Immature natural killer cell (primary cell): ENCODE results near the gene ZFP30. TPM values are rescaled to one million over a fixed set of nuclear protein-coding genes. Genes with fewer than 3 reads are reported as not detected.

Source experiments
- DNase-seq, 3 donors: peaks; one replicate each; pipeline ENCODE4 v3.0.0; 2022; ENCODE audit warnings: mixed read lengths in 1 of 3
- H3K27ac Mint-ChIP-seq, 6 donors: one replicate each; pipeline ENCODE4 v1.8.0; 2020; ENCODE audit warnings: mixed read lengths in 6 of 6, mild to moderate bottlenecking in 5 of 6, inconsistent platforms in 4 of 6, moderate library complexity in 3 of 6
- H3K27me3 Mint-ChIP-seq, 3 donors: one replicate each; pipeline ENCODE4 v1.8.0; 2020 to 2021; ENCODE audit warnings: low read depth in 3 of 3, mild to moderate bottlenecking in 3 of 3, mixed read lengths in 3 of 3, moderate library complexity in 3 of 3, inconsistent platforms in 1 of 3
- H3K36me3 Mint-ChIP-seq, 3 donors: one replicate each; pipeline ENCODE4 v1.8.0; 2020; ENCODE audit warnings: mixed read lengths in 3 of 3, inconsistent platforms in 2 of 3, mild to moderate bottlenecking in 2 of 3
- H3K4me1 Mint-ChIP-seq, 2 donors: one replicate each; pipeline ENCODE4 v1.8.0; 2020; ENCODE audit warnings: inconsistent platforms in 2 of 2, mild to moderate bottlenecking in 2 of 2, mixed read lengths in 2 of 2, moderate library complexity in 1 of 2
- H3K4me3 Mint-ChIP-seq, 5 donors: one replicate each; pipeline ENCODE4 v1.8.0; 2020; ENCODE audit warnings: mild to moderate bottlenecking in 5 of 5, mixed read lengths in 5 of 5, inconsistent platforms in 3 of 5, moderate library complexity in 3 of 5
- H3K9me3 Mint-ChIP-seq, 6 donors: one replicate each; pipeline ENCODE4 v1.8.0; 2020; ENCODE audit warnings: mild to moderate bottlenecking in 6 of 6, mixed read lengths in 6 of 6, inconsistent platforms in 4 of 6, moderate library complexity in 3 of 6
- polyA plus RNA-seq, 3 donors: library from polyadenylated mRNA; unstranded; fragments of 300-500 nt; fragmentation: Illumina TruSeq; gene quantifications; one replicate each; pipeline ENCODE4 v1.2.3, GENCODE V29; 2021

ZFP30 gene
- polyA plus RNA-seq, 3 donors from 2014 or later: 0.95 to 3.7 (median 1.6) TPM

DNA sequence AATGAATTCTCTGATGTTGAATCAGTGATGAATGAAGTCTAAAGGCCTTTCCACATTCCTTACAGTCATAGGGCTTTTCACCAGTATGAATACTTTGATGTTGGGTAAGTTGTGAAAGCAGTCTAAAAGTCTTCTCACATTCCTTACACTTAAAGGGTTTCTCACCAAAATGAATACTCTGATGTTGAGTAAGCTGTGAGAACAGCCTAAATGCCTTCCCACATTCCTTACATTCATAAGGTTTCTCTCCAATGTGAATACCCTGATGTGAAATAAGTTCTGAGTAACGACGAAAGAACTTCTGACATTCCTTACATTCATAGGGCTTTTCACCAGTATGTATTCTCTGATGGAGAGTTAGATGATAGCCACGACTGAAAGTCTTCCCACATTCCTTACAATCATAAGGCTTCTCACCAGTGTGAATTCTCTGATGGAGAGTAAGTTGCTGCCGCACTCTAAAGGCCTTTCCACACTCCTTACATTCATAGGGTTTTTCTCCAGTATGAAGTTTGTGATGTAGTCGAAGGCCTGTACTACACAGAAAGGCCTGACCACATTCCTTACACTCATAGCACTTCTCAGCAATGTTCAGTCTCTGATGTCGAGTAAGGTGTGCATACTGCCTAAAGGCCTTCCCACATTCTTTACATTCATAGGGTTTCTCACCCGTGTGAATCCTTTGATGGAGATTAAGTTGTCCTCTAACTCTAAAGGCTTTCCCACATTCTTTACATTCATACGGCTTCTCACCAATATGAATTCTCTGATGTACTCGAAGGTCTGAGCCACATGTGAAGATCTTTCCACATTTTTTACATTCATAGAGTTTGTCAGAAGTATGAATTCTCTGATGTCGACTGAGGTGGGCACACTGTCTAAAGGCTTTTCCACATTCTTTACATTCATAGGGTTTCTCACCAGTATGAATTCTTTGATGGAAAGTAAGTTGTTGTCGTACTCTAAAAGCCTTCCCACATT, 19.9 kb downstream of the ZFP30 start:
- Mint-ChIP-seq H3K36me3 (peaks cover 52 to 54% (median 54%) of the 10 kb centered on the region in 3 donors), H3K4me1 (no peaks in the 10 kb centered on the region), H3K9me3 (peaks cover 44 to 89% (median 78%) of the 10 kb centered on the region in 6 donors), H3K27me3 (no peaks in the 10 kb centered on the region), H3K4me3 (no peak overlapping the region), H3K27ac (no peak overlapping the region)
- no peak for DNase-seq

- Mint-ChIP-seq H3K4me1 (peaks cover 32 to 41% of the 10 kb centered on the region in 2 donors), H3K9me3 (peaks cover 0 to 2% (median under 1%) of the 10 kb centered on the region in 6 donors), H3K27ac (peak overlapping the region; percentile 95 to 99 (median 98)), H3K27me3 (peaks cover 13 to 20% (median 16%) of the 10 kb centered on the region in 3 donors), H3K4me3 (peak overlapping the region; percentile 92 to 97 (median 95)), H3K36me3 (peaks cover 9 to 17% (median 15%) of the 10 kb centered on the region in 3 donors)
- peak; percentile 88 to 90 (median 89) for DNase-seq
Observed at GRCh38 chr19:37594982-37595382, 60.3 kb downstream of the ZFP30 start.

DNA sequence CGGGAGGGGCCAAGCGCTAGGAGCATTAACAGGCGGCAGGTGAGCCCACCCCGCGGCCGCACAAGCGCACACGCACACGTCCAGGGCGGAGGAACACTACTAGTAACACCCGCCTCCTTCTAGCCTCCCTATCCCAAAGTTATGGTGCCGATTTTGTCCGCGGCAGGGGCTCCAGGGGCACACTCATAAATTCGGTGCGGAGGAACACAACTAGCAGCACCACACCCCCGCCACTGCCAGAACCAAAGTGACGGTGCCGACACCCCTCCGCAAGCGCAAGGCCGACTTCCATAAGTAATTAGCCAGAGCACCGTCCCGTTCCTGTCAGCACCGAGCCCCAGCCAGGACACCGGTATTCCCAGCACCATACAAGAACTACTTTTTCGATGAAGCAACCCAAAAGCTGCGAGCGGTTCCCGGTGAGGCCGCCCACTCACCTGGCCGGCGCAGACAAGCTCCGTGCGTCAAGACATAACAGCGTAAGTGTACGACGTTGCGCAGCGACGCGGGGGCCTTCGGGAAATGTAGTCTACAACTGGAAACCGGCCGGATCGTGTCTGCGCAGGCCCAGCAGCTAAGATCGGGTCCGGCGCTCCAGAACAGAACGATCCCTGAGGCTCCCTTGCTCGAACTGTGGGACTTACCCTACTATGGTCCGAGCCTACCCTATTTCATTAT, 60.8 kb downstream of the ZFP30 start, which contains the start of the genes ZNF540 and ZNF571:
Gene ZNF540 (plus strand): TSS at position 573 of the 678 bp plus-strand sequence. CDS start 3,572 bp downstream, outside the sequence.
Gene ZNF571 (minus strand): TSS at position 489 of the 678 bp plus-strand sequence. CDS start 8,116 bp downstream, outside the sequence.
- peak; percentile 84 to 86 (median 85) for DNase-seq
- Mint-ChIP-seq H3K4me3 (peak within 1 kb of the TSS; percentile 92 to 97 (median 95)), H3K36me3 (peaks cover 5 to 14% (median 10%) of the 10 kb centered on the region in 3 donors), H3K27ac (peak within 1 kb of the TSS; percentile 95 to 99 (median 98)), H3K27me3 (peaks cover 13 to 20% (median 16%) of the 10 kb centered on the region in 3 donors), H3K9me3 (peaks cover 0 to 4% (median under 1%) of the 10 kb centered on the region in 6 donors), H3K4me1 (peaks cover 32 to 41% of the 10 kb centered on the region in 2 donors)

DNA sequence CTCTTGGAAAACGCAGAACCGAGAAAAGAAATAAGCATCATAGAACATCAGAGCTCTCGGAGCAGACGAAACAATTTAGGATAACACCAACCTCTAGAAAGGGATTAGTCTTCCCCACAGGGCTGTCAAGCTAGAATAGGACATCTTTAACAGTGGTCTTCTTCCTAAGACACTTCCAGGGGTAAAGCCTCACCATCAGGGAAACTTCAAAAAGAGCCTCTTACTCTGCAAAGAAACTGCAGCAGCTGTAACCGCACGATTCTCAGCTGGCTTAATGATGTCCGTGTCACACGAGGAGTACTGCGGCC, 61.3 kb downstream of the ZFP30 start:
- Mint-ChIP-seq H3K27me3 (peaks cover 13 to 20% (median 16%) of the 10 kb centered on the region in 3 donors), H3K4me1 (peaks cover 32 to 41% of the 10 kb centered on the region in 2 donors), H3K36me3 (peaks cover 3 to 13% (median 9%) of the 10 kb centered on the region in 3 donors), H3K9me3 (peaks cover 0 to 4% (median under 1%) of the 10 kb centered on the region in 6 donors), H3K4me3 (peak overlapping the region; percentile 92 to 97 (median 95)), H3K27ac (peak overlapping the region; percentile 95 to 99 (median 98))
- no peak for DNase-seq

- H3K27ac Mint-ChIP-seq: no peak overlapping the region
- H3K4me1 Mint-ChIP-seq: peaks cover 0 to 4% of the 10 kb centered on the region in 2 donors
- H3K4me3 Mint-ChIP-seq: no peak overlapping the region
- peaks cover 30 to 48% (median 40%) of the 10 kb centered on the region in 6 donors for H3K9me3 Mint-ChIP-seq
- DNase-seq: no peak
- H3K27me3 Mint-ChIP-seq: peaks cover 0 to 5% (median 0%) of the 10 kb centered on the region in 3 donors
- H3K36me3 Mint-ChIP-seq: peaks cover 32 to 62% (median 39%) of the 10 kb centered on the region in 3 donors
Observed at GRCh38 chr19:37583340-37583739, 71.9 kb downstream of the ZFP30 start.

DNA sequence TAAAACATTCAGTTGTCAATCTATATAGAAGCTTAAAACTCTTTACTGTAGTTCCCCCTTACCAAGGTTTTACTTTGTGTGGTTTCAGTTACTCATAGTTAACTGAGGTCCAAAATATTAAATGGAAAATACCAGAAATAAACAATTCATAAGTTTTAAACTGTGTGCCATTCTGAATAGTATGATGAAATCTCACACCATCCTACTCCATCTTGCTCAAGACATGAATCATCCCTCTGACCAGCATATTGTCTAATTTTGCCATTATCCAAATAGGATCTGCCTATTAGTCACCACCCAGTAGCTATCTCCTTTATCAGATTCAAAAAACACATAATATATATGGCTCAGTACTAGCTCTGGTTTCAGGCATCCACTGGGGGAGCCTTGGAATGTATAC, 83.1 kb downstream of the ZFP30 start:
- Mint-ChIP-seq H3K36me3 (peaks cover 63 to 69% (median 66%) of the 10 kb centered on the region in 3 donors), H3K4me3 (no peak overlapping the region), H3K27ac (no peak overlapping the region), H3K9me3 (peaks cover 0 to 71% (median 38%) of the 10 kb centered on the region in 6 donors), H3K4me1 (no peaks in the 10 kb centered on the region), H3K27me3 (peaks cover 0 to 3% (median 0%) of the 10 kb centered on the region in 3 donors)
- DNase-seq: no peak

GRCh38 chr19:37565370-37565669, 89.9 kb downstream of the ZFP30 start:
- peaks cover 0 to 4% (median 0%) of the 10 kb centered on the region in 3 donors for H3K27me3 Mint-ChIP-seq
- H3K36me3 Mint-ChIP-seq: peaks cover 65 to 71% (median 69%) of the 10 kb centered on the region in 3 donors
- no peak overlapping the region for H3K27ac Mint-ChIP-seq
- H3K9me3 Mint-ChIP-seq: peaks cover 32 to 97% (median 92%) of the 10 kb centered on the region in 6 donors
- no peaks in the 10 kb centered on the region for H3K4me1 Mint-ChIP-seq
- no peak for DNase-seq
- H3K4me3 Mint-ChIP-seq: no peak overlapping the region

- Mint-ChIP-seq H3K36me3 (peaks cover 60 to 66% (median 64%) of the 10 kb centered on the region in 3 donors), H3K4me1 (no peaks in the 10 kb centered on the region), H3K9me3 (peaks cover 34 to 94% (median 90%) of the 10 kb centered on the region in 6 donors), H3K4me3 (no peak overlapping the region), H3K27ac (no peak overlapping the region), H3K27me3 (peaks cover 0 to 2% (median 0%) of the 10 kb centered on the region in 3 donors)
- DNase-seq: no peak
Observed at GRCh38 chr19:37564624-37565369, 90.5 kb downstream of the ZFP30 start.

Other genes starting within 250 kb of the ZFP30 start
- gene ZNF569, start 188.0 kb downstream of the ZFP30 start, polyA plus RNA-seq: 1 to 10 TPM; 4.4 to 8.6 (median 5.0) TPM
- 10 to 100 TPM in 1 of 3 donors, 1 to 10 TPM in 2; 3.7 to 10.4 (median 4.1) TPM for gene ZNF570, start 186.1 kb downstream of the ZFP30 start, polyA plus RNA-seq
- gene ZNF793, start 148.5 kb downstream of the ZFP30 start, polyA plus RNA-seq: 1 to 10 TPM in 2 of 3 donors, under 1 TPM in 1; 0.13 to 3.0 (median 2.1) TPM
- 1 to 10 TPM; 4.1 to 6.2 (median 4.5) TPM for gene ZNF571, start 60.7 kb downstream of the ZFP30 start, polyA plus RNA-seq
- gene ZNF540, start 60.6 kb downstream of the ZFP30 start, polyA plus RNA-seq: 1 to 10 TPM; 2.4 to 5.8 (median 2.7) TPM
- gene ZNF607, start 64.3 kb upstream of the ZFP30 start, polyA plus RNA-seq: 1 to 10 TPM; 1.5 to 6.7 (median 5.9) TPM
- 1 to 10 TPM; 2.8 to 9.6 (median 8.5) TPM for gene ZNF573, start 124.1 kb upstream of the ZFP30 start, polyA plus RNA-seq